ENCODE data around the gene SORD. TPM values are rescaled to one million over a fixed set of nuclear protein-coding genes. Genes with fewer than 3 reads are reported as not detected.
A peak's percentile ranks its signal among the peaks of the same experiment; 100 is the strongest.

The SORD gene
- total and polyA plus RNA-seq, 9 of the 15 experiments (the other 6 are each of a cell fraction or from before 2014, with no cell fraction given): 5.9 to 79.2 (median 29.6) TPM

DNA sequence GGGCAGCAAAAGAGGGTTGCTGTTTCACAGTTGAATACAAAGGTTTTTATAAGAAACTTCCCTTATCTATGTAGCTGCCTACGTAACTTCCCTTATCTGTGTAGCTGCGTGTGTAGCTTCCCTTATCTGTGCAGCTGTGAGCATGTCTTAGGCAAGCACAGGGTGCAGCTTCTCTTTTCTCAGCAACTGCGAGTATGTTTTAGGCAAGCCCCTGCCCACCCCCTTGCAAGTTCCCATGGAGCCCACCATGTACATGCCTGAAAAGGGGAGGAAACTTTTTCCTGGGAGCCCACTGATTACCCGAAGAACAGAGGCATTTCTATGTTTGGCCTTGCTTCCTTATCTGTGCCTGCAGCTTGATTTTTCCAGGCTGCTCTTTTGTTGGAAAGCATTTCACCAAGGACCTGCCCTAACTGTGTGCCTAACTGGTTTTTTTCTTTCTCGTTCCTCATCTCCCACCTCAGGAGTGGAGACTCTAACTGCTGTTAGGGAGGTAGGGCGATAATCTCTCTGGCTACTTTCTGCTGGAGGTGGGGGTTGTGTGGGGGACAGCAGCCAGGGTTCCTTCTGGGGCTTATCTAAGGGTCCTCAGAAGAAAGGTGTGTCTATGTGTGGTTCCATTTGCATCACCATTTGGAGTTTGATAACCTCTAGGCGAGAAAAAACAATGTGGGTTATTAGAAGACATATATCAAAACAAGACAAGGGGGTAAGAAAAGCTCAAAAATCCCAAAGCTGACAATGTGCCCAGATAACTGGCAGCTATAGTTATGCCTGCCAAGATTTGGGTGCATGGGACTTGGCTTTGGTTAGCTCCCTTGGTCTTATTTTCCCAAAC lies 26.0 kb downstream of the SORD start (continued):
- TF ChIP-seq, protein P1, sequence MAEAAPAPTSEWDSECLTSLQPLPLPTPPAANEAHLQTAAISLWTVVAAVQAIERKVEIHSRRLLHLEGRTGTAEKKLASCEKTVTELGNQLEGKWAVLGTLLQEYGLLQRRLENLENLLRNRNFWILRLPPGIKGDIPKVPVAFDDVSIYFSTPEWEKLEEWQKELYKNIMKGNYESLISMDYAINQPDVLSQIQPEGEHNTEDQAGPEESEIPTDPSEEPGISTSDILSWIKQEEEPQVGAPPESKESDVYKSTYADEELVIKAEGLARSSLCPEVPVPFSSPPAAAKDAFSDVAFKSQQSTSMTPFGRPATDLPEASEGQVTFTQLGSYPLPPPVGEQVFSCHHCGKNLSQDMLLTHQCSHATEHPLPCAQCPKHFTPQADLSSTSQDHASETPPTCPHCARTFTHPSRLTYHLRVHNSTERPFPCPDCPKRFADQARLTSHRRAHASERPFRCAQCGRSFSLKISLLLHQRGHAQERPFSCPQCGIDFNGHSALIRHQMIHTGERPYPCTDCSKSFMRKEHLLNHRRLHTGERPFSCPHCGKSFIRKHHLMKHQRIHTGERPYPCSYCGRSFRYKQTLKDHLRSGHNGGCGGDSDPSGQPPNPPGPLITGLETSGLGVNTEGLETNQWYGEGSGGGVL (CRISPR knock-in tag; IDR thresholded peaks at IDR 0.05): no peak
- TF ChIP-seq, protein P2, sequence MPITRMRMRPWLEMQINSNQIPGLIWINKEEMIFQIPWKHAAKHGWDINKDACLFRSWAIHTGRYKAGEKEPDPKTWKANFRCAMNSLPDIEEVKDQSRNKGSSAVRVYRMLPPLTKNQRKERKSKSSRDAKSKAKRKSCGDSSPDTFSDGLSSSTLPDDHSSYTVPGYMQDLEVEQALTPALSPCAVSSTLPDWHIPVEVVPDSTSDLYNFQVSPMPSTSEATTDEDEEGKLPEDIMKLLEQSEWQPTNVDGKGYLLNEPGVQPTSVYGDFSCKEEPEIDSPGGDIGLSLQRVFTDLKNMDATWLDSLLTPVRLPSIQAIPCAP (CRISPR knock-in tag; IDR thresholded peaks at IDR 0.05; ENCODE audit: borderline replicate concordance): no peak
- TF ChIP-seq RBM34 (IDR thresholded peaks at IDR 0.05; ENCODE audit: borderline replicate concordance, insufficient read depth, low read length): no peak
- TF ChIP-seq ZNF76 (CRISPR knock-in tag; IDR thresholded peaks at IDR 0.05; ENCODE audit: borderline replicate concordance): no peak

DNA sequence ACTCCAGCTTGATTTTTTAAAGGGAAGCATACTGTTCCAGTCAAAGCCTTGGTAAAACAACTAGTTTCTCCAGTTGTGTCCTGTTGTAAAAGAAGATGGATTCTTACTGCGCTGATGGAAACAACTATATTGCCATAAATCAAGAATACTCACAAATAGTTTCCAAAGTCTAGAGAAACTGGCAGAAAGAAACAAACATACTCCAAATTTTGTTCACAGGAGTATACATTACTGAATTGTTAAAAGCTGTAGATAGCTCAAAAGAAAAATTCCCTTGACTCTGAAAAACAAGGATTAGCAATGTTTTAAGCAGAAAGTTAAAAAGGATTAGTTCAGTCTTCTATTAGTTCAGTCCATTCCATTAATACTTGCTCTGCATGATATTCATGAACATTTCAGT lies 27.6 kb downstream of the SORD start:
- no peak for DNase-seq (ENCODE audit: extremely low read depth in 1 of 4, low spot score in 3 of 4)
- ChIA-PET POLR2A (no interaction called here), CTCF (ENCODE audit: low intra/inter-chr PET ratio) (no interaction called here)
- H3K9me3 ChIP-seq (replicated peaks; ENCODE audit: control insufficient read depth, insufficient read depth, low read depth, low read length): peaks cover 17% of the 10 kb centered on the region
- no peaks in the 10 kb centered on the region for H4K20me1 ChIP-seq (replicated peaks; ENCODE audit: control insufficient read depth, insufficient read depth, low read length)
- WGBS (ENCODE audit: insufficient coverage, low coverage, missing lambda C conversion rate): 94% methylated on average over 1 of the region's 1 CpG
- peak in 1 of 2 experiments; percentile 93; a peak in 2 of 3 replicates for TF ChIP-seq CBX3 (IDR thresholded peaks at IDR 0.05; ENCODE audit: borderline replicate concordance in 1 of 2, low read length in 2 of 2)
- TF ChIP-seq NR1H2 (CRISPR knock-in tag; IDR thresholded peaks at IDR 0.05): no peak
- no peak for TF ChIP-seq JUN (IDR thresholded peaks at IDR 0.05; ENCODE audit: borderline replicate concordance, low read depth, low read length)
- TF ChIP-seq JUN (CRISPR knock-in tag; IDR thresholded peaks at IDR 0.05; ENCODE audit: borderline replicate concordance): no peak
- H3K9ac ChIP-seq (ENCODE audit: insufficient read depth in 1 of 2, low read depth in 2 of 2, low read length in 2 of 2): no peak overlapping the region
- BruUV-seq (replicated peaks): no TSS peak
- FAIRE-seq: no peak
- ATAC-seq: no peak
- H3K4me2 ChIP-seq (ENCODE audit: insufficient read depth, low read length): no peak overlapping the region
- no peaks in the 10 kb centered on the region for H3K9me1 ChIP-seq (ENCODE audit: control insufficient read depth, insufficient read depth, low read length)
- H3K79me2 ChIP-seq (ENCODE audit: control insufficient read depth, insufficient read depth, low read length): peaks cover 9% of the 10 kb centered on the region; the same call in 1 of the 3 replicates
- H3K36me3 ChIP-seq (ENCODE audit: control insufficient read depth, insufficient read depth, low read length): peaks cover 32% of the 10 kb centered on the region
- no peaks in the 10 kb centered on the region for H3K27me3 ChIP-seq (ENCODE audit: control insufficient read depth in 2 of 2, insufficient read depth in 2 of 2, low read length in 2 of 2)
- H3K27ac ChIP-seq (ENCODE audit: extremely low read depth, low read depth, low read length): no peak overlapping the region; the same call in 2 of the 3 replicates
- intact Hi-C loops (cut with micrococcal nuclease): no loop called here
- no peak overlapping the region for H2AFZ ChIP-seq (ENCODE audit: low read depth, low read length)
- no peak overlapping the region for H3K4me3 ChIP-seq
- in situ Hi-C loops (cut with MboI): no loop called here
- peaks cover 3 to 37% of the 10 kb centered on the region in 2 experiments; a peak in 4 of 5 replicates for H3K4me1 ChIP-seq (replicated peaks in 1 of 2; ENCODE audit: control insufficient read depth in 2 of 2, insufficient read depth in 2 of 2, low read length in 2 of 2)

Data from K562 (cell line).